ENCODE data around the gene SLC30A2.
A peak's percentile ranks its signal among the peaks of the same experiment; 100 is the strongest.

Gene SLC30A2

GRCh38 chr1:26041401-26041800, 4.5 kb downstream of the SLC30A2 start:
- no peak for DNase-seq (ENCODE audit: low read depth)

- no peak for DNase-seq (ENCODE audit: low read depth)
Measured at GRCh38 chr1:26038904-26039303, 7.0 kb downstream of the SLC30A2 start.

- no peak for DNase-seq (ENCODE audit: low read depth)
Measured at GRCh38 chr1:26038477-26038876, 7.4 kb downstream of the SLC30A2 start.

GRCh38 chr1:26037904-26038303, 8.0 kb downstream of the SLC30A2 start:
- DNase-seq (ENCODE audit: low read depth) = no peak

- no peak for DNase-seq (ENCODE audit: low read depth)
Measured at GRCh38 chr1:26036756-26037281, 9.1 kb downstream of the SLC30A2 start.

GRCh38 chr1:26035959-26036755, 9.8 kb downstream of the SLC30A2 start:
- DNase-seq (ENCODE audit: low read depth) = peak; percentile 39

- DNase-seq (ENCODE audit: low read depth) = peak; percentile 83
Measured at GRCh38 chr1:26035203-26035958, 10.5 kb downstream of the SLC30A2 start.

- DNase-seq (ENCODE audit: low read depth) = no peak
Measured at GRCh38 chr1:26034504-26035202, 11.3 kb downstream of the SLC30A2 start.

GRCh38 chr1:26032656-26033357, 13.1 kb downstream of the SLC30A2 start:
- no peak for DNase-seq (ENCODE audit: low read depth)

- DNase-seq (ENCODE audit: low read depth) = peak; percentile 45
Measured at GRCh38 chr1:26031611-26032220, 14.2 kb downstream of the SLC30A2 start.

GRCh38 chr1:26031196-26031595, 14.7 kb downstream of the SLC30A2 start:
- DNase-seq (ENCODE audit: low read depth) = no peak

- no peak for DNase-seq (ENCODE audit: low read depth)
Measured at GRCh38 chr1:26029864-26030481, 15.9 kb downstream of the SLC30A2 start.

- DNase-seq (ENCODE audit: low read depth) = no peak
Measured at GRCh38 chr1:26029054-26029863, 16.7 kb downstream of the SLC30A2 start.

GRCh38 chr1:26028490-26028980, 17.4 kb downstream of the SLC30A2 start:
- no peak for DNase-seq (ENCODE audit: low read depth)

- no peak for DNase-seq (ENCODE audit: low read depth)
Measured at GRCh38 chr1:26027716-26028489, 18.0 kb downstream of the SLC30A2 start.

- no peak for DNase-seq (ENCODE audit: low read depth)
Measured at GRCh38 chr1:26025517-26025916, 20.4 kb downstream of the SLC30A2 start.

GRCh38 chr1:26025060-26025459, 20.9 kb downstream of the SLC30A2 start:
- DNase-seq (ENCODE audit: low read depth) = no peak

- no peak for DNase-seq (ENCODE audit: low read depth)
Measured at GRCh38 chr1:26023826-26024225, 22.1 kb downstream of the SLC30A2 start.

- no peak for DNase-seq (ENCODE audit: low read depth)
Measured at GRCh38 chr1:26023009-26023408, 22.9 kb downstream of the SLC30A2 start.

Data from amniotic epithelial cell (primary cell).